ENCODE results near the gene ST3GAL3.

GRCh38 chr1:43797891-43798290 lies 90.6 kb downstream of the ST3GAL3 start:
- TF ChIP-seq EZH2 (IDR thresholded peaks at IDR 0.05; ENCODE audit: low read depth) (no peak), CTCF (conservative IDR thresholded peaks at IDR 0.05) (no peak)

Measured in PC-9 (cell line).